ENCODE data around the gene MMP13.

The MMP13 gene

GRCh38 chr11:102950622-102951081 lies 4.9 kb downstream of the MMP13 start:
- Histone ChIP-seq H4K8ac (ENCODE audit: low read depth, low read length) (no peak overlapping the region), H3K23ac (ENCODE audit: low read length) (no peak overlapping the region), H3K56ac (ENCODE audit: low read length) (no peak overlapping the region), H3K4me3 (ENCODE audit: low read length) (no peak overlapping the region), H3K27ac (ENCODE audit: low read depth, low read length) (no peak overlapping the region), H3K4me2 (ENCODE audit: low read length) (no peak overlapping the region), H3K27me3 (ENCODE audit: insufficient read depth, low read length, poor library complexity) (no peaks in the 10 kb centered on the region), H3K79me2 (ENCODE audit: control insufficient read depth, insufficient read depth, low read length) (no peaks in the 10 kb centered on the region), H3K18ac (ENCODE audit: low read length) (no peak overlapping the region), H3K79me1 (ENCODE audit: low read length) (no peaks in the 10 kb centered on the region), H2BK120ac (ENCODE audit: low read depth, low read length) (no peak overlapping the region), H4K5ac (ENCODE audit: low read length) (no peak overlapping the region), H3K9ac (ENCODE audit: low read length) (no peak overlapping the region), H3K36me3 (ENCODE audit: control insufficient read depth, insufficient read depth, low read length) (no peaks in the 10 kb centered on the region), H3K4me1 (ENCODE audit: control insufficient read depth, low read depth, low read length) (no peaks in the 10 kb centered on the region), H2BK5ac (ENCODE audit: low read length) (no peak overlapping the region), H3K4ac (ENCODE audit: low read depth, low read length) (no peak overlapping the region), H2BK15ac (replicated peaks; ENCODE audit: low read depth) (no peak overlapping the region), H2AK5ac (ENCODE audit: low read length) (no peak overlapping the region)
- WGBS (ENCODE audit: extremely low coverage, insufficient coverage, low lambda C conversion rate): no CpG with 5 or more reads among the region's 2 CpGs
- no peak for DNase-seq

GRCh38 chr11:102946237-102946636 lies 9.3 kb downstream of the MMP13 start:
- no peak overlapping the region for H4K8ac ChIP-seq (ENCODE audit: low read depth, low read length)
- no CpG with 5 or more reads among the region's 3 CpGs for WGBS (ENCODE audit: extremely low coverage, insufficient coverage, low lambda C conversion rate)
- no peak overlapping the region for H4K5ac ChIP-seq (ENCODE audit: low read length)
- no peaks in the 10 kb centered on the region for H3K36me3 ChIP-seq (ENCODE audit: control insufficient read depth, insufficient read depth, low read length)
- no peak overlapping the region for H2BK120ac ChIP-seq (ENCODE audit: low read depth, low read length)
- H2BK5ac ChIP-seq (ENCODE audit: low read length): no peak overlapping the region
- H3K9ac ChIP-seq (ENCODE audit: low read length): no peak overlapping the region
- no peak overlapping the region for H2AK5ac ChIP-seq (ENCODE audit: low read length)
- H3K4me1 ChIP-seq (ENCODE audit: control insufficient read depth, low read depth, low read length): no peaks in the 10 kb centered on the region
- H3K79me1 ChIP-seq (ENCODE audit: low read length): no peaks in the 10 kb centered on the region
- no peak overlapping the region for H3K4me3 ChIP-seq (ENCODE audit: low read length)
- no peak for DNase-seq
- no peak overlapping the region for H3K23ac ChIP-seq (ENCODE audit: low read length)
- H3K27me3 ChIP-seq (ENCODE audit: insufficient read depth, low read length, poor library complexity): no peaks in the 10 kb centered on the region
- H2BK15ac ChIP-seq (replicated peaks; ENCODE audit: low read depth): no peak overlapping the region
- H3K79me2 ChIP-seq (ENCODE audit: control insufficient read depth, insufficient read depth, low read length): no peaks in the 10 kb centered on the region
- no peak overlapping the region for H3K56ac ChIP-seq (ENCODE audit: low read length)
- H3K18ac ChIP-seq (ENCODE audit: low read length): no peak overlapping the region
- no peak overlapping the region for H3K4ac ChIP-seq (ENCODE audit: low read depth, low read length)
- no peak overlapping the region for H3K27ac ChIP-seq (ENCODE audit: low read depth, low read length)
- no peak overlapping the region for H3K4me2 ChIP-seq (ENCODE audit: low read length)

- H2AK5ac ChIP-seq (ENCODE audit: low read length): no peak overlapping the region
- H3K79me2 ChIP-seq (ENCODE audit: control insufficient read depth, insufficient read depth, low read length): no peaks in the 10 kb centered on the region
- no peak overlapping the region for H3K23ac ChIP-seq (ENCODE audit: low read length)
- no peaks in the 10 kb centered on the region for H3K4me1 ChIP-seq (ENCODE audit: control insufficient read depth, low read depth, low read length)
- H3K18ac ChIP-seq (ENCODE audit: low read length): no peak overlapping the region
- no CpG with 5 or more reads among the region's 10 CpGs for WGBS (ENCODE audit: extremely low coverage, insufficient coverage, low lambda C conversion rate)
- H3K4me3 ChIP-seq (ENCODE audit: low read length): no peak overlapping the region
- no peak overlapping the region for H4K5ac ChIP-seq (ENCODE audit: low read length)
- H2BK5ac ChIP-seq (ENCODE audit: low read length): no peak overlapping the region
- DNase-seq: peak; percentile 84
- no peak overlapping the region for H2BK120ac ChIP-seq (ENCODE audit: low read depth, low read length)
- H4K8ac ChIP-seq (ENCODE audit: low read depth, low read length): no peak overlapping the region
- H3K4me2 ChIP-seq (ENCODE audit: low read length): no peak overlapping the region
- H3K4ac ChIP-seq (ENCODE audit: low read depth, low read length): no peak overlapping the region
- no peak overlapping the region for H3K27ac ChIP-seq (ENCODE audit: low read depth, low read length)
- H3K27me3 ChIP-seq (ENCODE audit: insufficient read depth, low read length, poor library complexity): no peaks in the 10 kb centered on the region
- no peak overlapping the region for H3K56ac ChIP-seq (ENCODE audit: low read length)
- H3K9ac ChIP-seq (ENCODE audit: low read length): no peak overlapping the region
- H2BK15ac ChIP-seq (replicated peaks; ENCODE audit: low read depth): no peak overlapping the region
- H3K79me1 ChIP-seq (ENCODE audit: low read length): no peaks in the 10 kb centered on the region
- H3K36me3 ChIP-seq (ENCODE audit: control insufficient read depth, insufficient read depth, low read length): no peaks in the 10 kb centered on the region
Measured at GRCh38 chr11:102940714-102941588, 14.6 kb downstream of the MMP13 start.

- no peak overlapping the region for H3K4me2 ChIP-seq (ENCODE audit: low read length)
- no peaks in the 10 kb centered on the region for H3K27me3 ChIP-seq (ENCODE audit: insufficient read depth, low read length, poor library complexity)
- H2BK5ac ChIP-seq (ENCODE audit: low read length): no peak overlapping the region
- H2BK15ac ChIP-seq (replicated peaks; ENCODE audit: low read depth): no peak overlapping the region
- DNase-seq: no peak
- H4K8ac ChIP-seq (ENCODE audit: low read depth, low read length): no peak overlapping the region
- WGBS (ENCODE audit: extremely low coverage, insufficient coverage, low lambda C conversion rate): no CpG with 5 or more reads among the region's 6 CpGs
- no peaks in the 10 kb centered on the region for H3K36me3 ChIP-seq (ENCODE audit: control insufficient read depth, insufficient read depth, low read length)
- no peak overlapping the region for H4K5ac ChIP-seq (ENCODE audit: low read length)
- H3K4me1 ChIP-seq (ENCODE audit: control insufficient read depth, low read depth, low read length): no peaks in the 10 kb centered on the region
- no peak overlapping the region for H3K23ac ChIP-seq (ENCODE audit: low read length)
- H3K4ac ChIP-seq (ENCODE audit: low read depth, low read length): no peak overlapping the region
- H3K79me2 ChIP-seq (ENCODE audit: control insufficient read depth, insufficient read depth, low read length): no peaks in the 10 kb centered on the region
- no peak overlapping the region for H3K4me3 ChIP-seq (ENCODE audit: low read length)
- H2BK120ac ChIP-seq (ENCODE audit: low read depth, low read length): no peak overlapping the region
- H3K9ac ChIP-seq (ENCODE audit: low read length): no peak overlapping the region
- no peaks in the 10 kb centered on the region for H3K79me1 ChIP-seq (ENCODE audit: low read length)
- H3K27ac ChIP-seq (ENCODE audit: low read depth, low read length): no peak overlapping the region
- no peak overlapping the region for H3K56ac ChIP-seq (ENCODE audit: low read length)
- H2AK5ac ChIP-seq (ENCODE audit: low read length): no peak overlapping the region
- no peak overlapping the region for H3K18ac ChIP-seq (ENCODE audit: low read length)
Measured at GRCh38 chr11:102936864-102937509, 18.5 kb downstream of the MMP13 start.

- Histone ChIP-seq H3K79me1 (ENCODE audit: low read length) (no peaks in the 10 kb centered on the region), H3K27me3 (ENCODE audit: insufficient read depth, low read length, poor library complexity) (no peaks in the 10 kb centered on the region), H3K4me3 (ENCODE audit: low read length) (no peak overlapping the region), H3K9ac (ENCODE audit: low read length) (no peak overlapping the region), H3K23ac (ENCODE audit: low read length) (no peak overlapping the region), H2BK120ac (ENCODE audit: low read depth, low read length) (no peak overlapping the region), H4K5ac (ENCODE audit: low read length) (no peak overlapping the region), H3K18ac (ENCODE audit: low read length) (no peak overlapping the region), H3K27ac (ENCODE audit: low read depth, low read length) (no peak overlapping the region), H2BK5ac (ENCODE audit: low read length) (no peak overlapping the region), H3K4me2 (ENCODE audit: low read length) (no peak overlapping the region), H3K4ac (ENCODE audit: low read depth, low read length) (no peak overlapping the region), H3K4me1 (ENCODE audit: control insufficient read depth, low read depth, low read length) (no peaks in the 10 kb centered on the region), H4K8ac (ENCODE audit: low read depth, low read length) (no peak overlapping the region), H3K36me3 (ENCODE audit: control insufficient read depth, insufficient read depth, low read length) (no peaks in the 10 kb centered on the region), H2BK15ac (replicated peaks; ENCODE audit: low read depth) (no peak overlapping the region), H3K56ac (ENCODE audit: low read length) (no peak overlapping the region), H3K79me2 (ENCODE audit: control insufficient read depth, insufficient read depth, low read length) (no peaks in the 10 kb centered on the region), H2AK5ac (ENCODE audit: low read length) (no peak overlapping the region)
- WGBS (ENCODE audit: extremely low coverage, insufficient coverage, low lambda C conversion rate): no CpG with 5 or more reads among the region's 3 CpGs
- DNase-seq: no peak
Measured at GRCh38 chr11:102935514-102935913, 20.0 kb downstream of the MMP13 start.

Measured in mesendoderm (in vitro differentiated cells).